ENCODE data around the gene NIPAL4.

The NIPAL4 gene

DNA sequence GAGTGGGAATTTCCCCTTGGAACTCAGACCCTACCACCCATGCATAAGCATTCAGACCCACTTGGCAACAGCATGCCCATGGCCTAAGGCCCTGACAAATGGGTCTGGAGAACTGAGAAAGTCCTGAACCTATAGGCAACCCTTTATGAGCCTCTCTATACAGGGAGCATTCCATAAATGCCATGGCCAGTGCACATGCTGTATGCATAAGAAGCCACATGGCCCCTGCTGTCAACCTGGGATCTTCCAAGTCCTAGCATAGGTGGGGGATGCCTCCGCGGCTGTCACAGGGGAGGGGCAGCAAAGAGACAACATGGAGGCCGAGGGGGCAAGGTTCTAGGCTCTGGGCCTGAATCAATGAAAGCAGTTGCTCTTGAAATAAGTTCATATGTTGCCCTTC, 8.2 kb upstream of the NIPAL4 start:
- Mint-ChIP-seq H3K36me3 (no peaks in the 10 kb centered on the region), H3K27me3 (no peaks in the 10 kb centered on the region), H3K9me3 (no peaks in the 10 kb centered on the region), H3K4me1 (peaks cover 6 to 11% of the 10 kb centered on the region in 2 donors), H3K27ac (no peak overlapping the region), H3K4me3 (no peak overlapping the region)
- no peak for ATAC-seq (replicated peaks)
- DNase-seq: no peak

DNA sequence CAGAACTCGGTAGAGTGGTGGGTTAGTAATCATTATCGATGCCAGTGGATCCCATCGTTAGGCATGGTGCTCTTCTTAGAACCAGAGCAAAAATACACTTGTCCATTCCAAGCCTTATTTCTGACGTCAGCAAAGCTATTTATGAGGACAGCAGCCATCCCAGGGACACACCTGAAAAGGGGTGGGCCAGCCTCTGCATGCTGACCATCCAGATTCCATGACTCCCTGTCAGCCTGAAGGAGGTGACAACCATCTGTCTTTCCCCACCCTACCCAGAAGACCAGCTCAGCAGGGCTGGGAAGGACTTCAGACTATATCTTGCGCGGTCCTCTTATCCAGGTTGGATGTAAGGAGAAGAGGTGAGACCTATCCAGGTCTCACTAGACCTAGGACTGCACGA, 5.7 kb upstream of the NIPAL4 start:
- peaks cover 15 to 34% of the 10 kb centered on the region in 2 donors for H3K4me1 Mint-ChIP-seq
- no peak overlapping the region for H3K4me3 Mint-ChIP-seq
- DNase-seq (no peak), ATAC-seq (replicated peaks) (no peak)
- no peaks in the 10 kb centered on the region for H3K36me3 Mint-ChIP-seq
- no peak overlapping the region for H3K27ac Mint-ChIP-seq
- no peaks in the 10 kb centered on the region for H3K27me3 Mint-ChIP-seq
- no peaks in the 10 kb centered on the region for H3K9me3 Mint-ChIP-seq

DNA sequence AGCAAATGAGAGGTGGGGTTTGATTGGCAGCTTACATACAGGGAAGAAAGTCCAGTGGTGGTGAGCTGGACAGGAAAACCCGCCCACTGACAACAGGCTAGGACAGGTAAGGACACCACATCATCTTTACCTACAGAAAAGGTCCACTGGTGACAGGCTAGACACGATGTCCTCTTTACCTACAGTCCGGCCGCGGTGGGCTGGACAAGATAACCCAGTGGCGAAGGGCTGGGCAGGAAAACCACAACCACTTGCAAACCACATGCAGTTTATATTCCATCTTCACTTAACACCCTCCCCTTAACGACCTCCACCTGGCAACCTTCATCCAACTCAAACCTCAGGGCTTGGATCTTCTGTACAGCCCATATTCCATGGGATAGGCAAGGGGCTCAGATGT, 5.0 kb upstream of the NIPAL4 start:
- H3K4me3 Mint-ChIP-seq: no peak overlapping the region
- no peaks in the 10 kb centered on the region for H3K27me3 Mint-ChIP-seq
- no peaks in the 10 kb centered on the region for H3K9me3 Mint-ChIP-seq
- no peaks in the 10 kb centered on the region for H3K36me3 Mint-ChIP-seq
- ATAC-seq (replicated peaks) (no peak), DNase-seq (no peak)
- H3K27ac Mint-ChIP-seq: no peak overlapping the region
- H3K4me1 Mint-ChIP-seq: peaks cover 15 to 40% of the 10 kb centered on the region in 2 donors

GRCh38 chr5:157456301-157456700, 3.7 kb upstream of the NIPAL4 start:
- H3K27me3 Mint-ChIP-seq: no peaks in the 10 kb centered on the region
- no peak overlapping the region for H3K27ac Mint-ChIP-seq
- H3K9me3 Mint-ChIP-seq: no peaks in the 10 kb centered on the region
- H3K36me3 Mint-ChIP-seq: no peaks in the 10 kb centered on the region
- ATAC-seq (replicated peaks): no peak
- DNase-seq: no peak
- H3K4me3 Mint-ChIP-seq: no peak overlapping the region
- peaks cover 25 to 52% of the 10 kb centered on the region in 2 donors for H3K4me1 Mint-ChIP-seq

DNA sequence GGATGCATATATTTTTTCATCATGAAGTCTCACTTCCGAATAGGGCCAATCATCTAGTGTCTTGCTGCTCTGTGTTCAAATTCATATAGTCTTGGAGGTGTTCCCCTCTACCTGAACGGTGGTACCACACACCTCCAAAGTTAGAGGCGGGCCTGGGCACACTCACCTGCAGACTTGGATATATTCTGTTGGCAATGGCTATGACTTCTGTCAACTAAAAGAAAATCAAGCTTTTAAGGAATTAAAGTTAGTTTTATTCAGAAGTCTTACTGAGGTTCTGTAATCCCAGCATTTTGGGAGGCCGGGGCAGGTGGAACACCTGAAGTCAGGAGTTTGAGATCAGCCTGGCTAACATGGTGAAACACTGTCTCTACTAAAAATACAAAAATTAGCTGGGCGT, 2.6 kb upstream of the NIPAL4 start:
- H3K4me3 Mint-ChIP-seq: peak overlapping the region in 1 of 2 donors; percentile 35
- H3K27ac Mint-ChIP-seq: no peak overlapping the region
- no peak for ATAC-seq (replicated peaks)

GRCh38 chr5:157458835-157459234, 1.2 kb upstream of the NIPAL4 start:
- H3K27ac Mint-ChIP-seq: no peak overlapping the region
- H3K27me3 Mint-ChIP-seq: no peaks in the 10 kb centered on the region
- H3K36me3 Mint-ChIP-seq: peaks cover 0 to 2% of the 10 kb centered on the region in 2 donors
- ATAC-seq (replicated peaks): no peak
- H3K4me3 Mint-ChIP-seq: no peak overlapping the region
- DNase-seq: no peak
- H3K9me3 Mint-ChIP-seq: no peaks in the 10 kb centered on the region
- peaks cover 28 to 68% of the 10 kb centered on the region in 2 donors for H3K4me1 Mint-ChIP-seq

More for the DNA sequence above, 2.6 kb upstream of the NIPAL4 start:
- no peaks in the 10 kb centered on the region for H3K36me3 Mint-ChIP-seq
- H3K4me1 Mint-ChIP-seq: peaks cover 24 to 57% of the 10 kb centered on the region in 2 donors
- H3K9me3 Mint-ChIP-seq: no peaks in the 10 kb centered on the region
- no peaks in the 10 kb centered on the region for H3K27me3 Mint-ChIP-seq
- DNase-seq: no peak

DNA sequence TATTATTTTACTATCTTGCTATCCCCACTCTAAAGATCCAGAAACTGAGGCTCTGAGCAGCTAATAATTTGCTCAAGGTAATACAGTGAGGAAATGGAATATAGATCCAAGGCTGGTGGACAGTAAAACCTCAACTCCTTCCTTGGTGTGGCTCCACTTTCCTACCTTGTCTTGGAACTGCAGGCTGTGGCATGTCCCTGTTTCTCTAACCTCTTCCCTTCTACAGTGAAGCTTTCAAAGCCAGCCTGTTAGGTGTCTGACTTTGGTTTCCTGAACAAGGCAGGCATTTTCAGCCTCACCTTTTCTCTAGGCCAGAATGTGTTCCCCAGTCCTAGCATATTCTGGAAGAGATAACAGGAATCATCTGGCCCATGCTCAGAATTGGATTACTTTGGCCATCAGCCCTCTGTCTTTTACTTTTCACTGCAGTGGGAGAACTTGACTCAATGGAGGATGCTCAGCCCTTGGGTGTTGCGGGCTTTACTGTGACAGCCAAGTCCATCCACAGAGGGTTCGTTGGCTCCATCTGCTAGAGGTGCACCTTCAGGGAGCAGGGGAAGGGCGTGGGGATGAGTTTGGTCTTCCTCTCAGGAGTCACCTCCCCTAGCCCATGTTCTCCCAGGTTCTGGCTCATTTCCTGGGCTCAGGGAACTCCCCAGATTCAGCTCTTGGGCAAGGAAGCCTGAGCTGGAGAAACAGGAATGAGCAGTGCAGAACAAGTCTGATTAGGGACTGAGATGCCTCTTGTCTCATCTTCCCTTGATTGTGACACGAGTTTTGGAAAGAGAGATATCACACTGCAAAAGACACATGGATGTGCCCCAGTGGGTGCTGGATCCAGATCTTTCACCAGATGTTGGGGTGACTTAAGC, 1.1 kb downstream of the NIPAL4 start:
- Mint-ChIP-seq H3K27me3 (no peaks in the 10 kb centered on the region), H3K9me3 (no peaks in the 10 kb centered on the region), H3K27ac (no peak overlapping the region), H3K4me3 (peak overlapping the region; percentile 89 to 91), H3K36me3 (peaks cover 5 to 20% of the 10 kb centered on the region in 2 donors), H3K4me1 (peaks cover 36 to 78% of the 10 kb centered on the region in 2 donors)
- DNase-seq: no peak
- ATAC-seq (replicated peaks): no peak

DNA sequence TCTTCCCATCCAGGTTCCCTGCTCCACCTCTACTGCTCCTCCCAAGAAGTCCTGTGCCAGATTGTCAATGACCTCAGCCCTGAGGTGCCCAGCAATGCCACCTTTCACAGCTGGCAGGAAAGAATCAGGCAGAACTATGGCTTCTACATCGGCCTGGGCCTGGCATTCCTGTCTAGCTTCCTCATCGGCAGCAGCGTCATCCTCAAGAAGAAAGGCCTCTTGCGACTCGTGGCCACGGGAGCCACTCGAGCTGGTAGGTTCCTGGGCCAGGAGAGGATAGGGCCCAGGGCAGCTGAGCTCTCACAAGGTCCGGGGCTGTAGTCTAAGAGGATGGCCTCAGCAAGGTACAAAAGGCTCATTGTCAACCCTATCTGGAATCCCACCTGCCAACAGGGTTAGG, 3.1 kb downstream of the NIPAL4 start:
- DNase-seq: no peak
- peaks cover 10 to 26% of the 10 kb centered on the region in 2 donors for H3K36me3 Mint-ChIP-seq
- no peak for ATAC-seq (replicated peaks)
- H3K4me3 Mint-ChIP-seq: no peak overlapping the region
- no peak overlapping the region for H3K27ac Mint-ChIP-seq
- peaks cover 36 to 74% of the 10 kb centered on the region in 2 donors for H3K4me1 Mint-ChIP-seq
- H3K27me3 Mint-ChIP-seq: no peaks in the 10 kb centered on the region
- H3K9me3 Mint-ChIP-seq: no peaks in the 10 kb centered on the region

DNA sequence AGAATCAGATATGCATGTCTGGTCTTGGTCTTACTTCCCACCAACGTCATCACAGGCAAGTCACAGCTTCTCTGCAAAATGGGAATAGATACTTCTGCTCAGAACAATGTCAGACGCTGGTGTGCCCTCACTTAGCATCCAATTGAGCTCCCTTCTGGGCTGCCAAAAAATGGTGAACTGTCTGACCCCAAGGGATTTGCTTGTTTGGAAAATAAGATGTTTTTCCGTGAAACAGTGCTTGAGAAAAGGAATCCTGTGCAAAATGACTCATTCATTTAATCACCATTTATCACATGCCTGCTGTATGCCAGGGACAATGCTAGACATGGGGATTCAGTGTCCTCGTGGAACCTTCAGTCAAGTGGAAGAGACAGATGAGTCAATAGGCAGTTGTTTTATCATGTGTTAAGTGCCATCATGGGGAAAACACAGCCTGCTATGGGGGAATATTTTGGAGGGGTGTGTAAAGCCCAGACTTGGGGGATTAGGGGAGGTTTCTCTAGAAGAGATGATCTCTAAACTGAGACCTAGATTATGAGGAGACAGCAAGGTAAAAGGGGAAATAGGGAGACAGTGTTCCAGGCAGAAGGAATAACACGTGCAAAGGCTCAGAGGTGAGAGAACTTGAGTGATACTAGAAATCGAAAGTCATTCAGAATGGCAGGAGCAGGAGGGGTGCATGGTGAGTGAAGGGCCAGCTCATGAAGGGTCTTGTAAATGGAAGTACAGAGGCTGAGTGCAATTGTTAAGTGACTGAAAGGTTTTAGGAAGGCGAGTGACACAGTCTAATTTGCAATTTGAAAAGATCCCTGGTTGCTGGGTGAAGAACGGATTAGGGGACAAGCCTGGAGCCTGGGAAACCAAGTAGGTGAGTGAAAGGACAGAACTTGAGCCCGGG, 3.9 kb downstream of the NIPAL4 start:
- H3K27ac Mint-ChIP-seq: peak overlapping the region; percentile 72
- DNase-seq: no peak
- H3K4me1 Mint-ChIP-seq: peaks cover 32 to 66% of the 10 kb centered on the region in 2 donors
- H3K4me3 Mint-ChIP-seq: peak overlapping the region; percentile 10 to 24
- ATAC-seq (replicated peaks): peak in 1 of 2 donors; percentile 23
- H3K36me3 Mint-ChIP-seq: peaks cover 12 to 30% of the 10 kb centered on the region in 2 donors
- no peaks in the 10 kb centered on the region for H3K9me3 Mint-ChIP-seq
- no peaks in the 10 kb centered on the region for H3K27me3 Mint-ChIP-seq

DNA sequence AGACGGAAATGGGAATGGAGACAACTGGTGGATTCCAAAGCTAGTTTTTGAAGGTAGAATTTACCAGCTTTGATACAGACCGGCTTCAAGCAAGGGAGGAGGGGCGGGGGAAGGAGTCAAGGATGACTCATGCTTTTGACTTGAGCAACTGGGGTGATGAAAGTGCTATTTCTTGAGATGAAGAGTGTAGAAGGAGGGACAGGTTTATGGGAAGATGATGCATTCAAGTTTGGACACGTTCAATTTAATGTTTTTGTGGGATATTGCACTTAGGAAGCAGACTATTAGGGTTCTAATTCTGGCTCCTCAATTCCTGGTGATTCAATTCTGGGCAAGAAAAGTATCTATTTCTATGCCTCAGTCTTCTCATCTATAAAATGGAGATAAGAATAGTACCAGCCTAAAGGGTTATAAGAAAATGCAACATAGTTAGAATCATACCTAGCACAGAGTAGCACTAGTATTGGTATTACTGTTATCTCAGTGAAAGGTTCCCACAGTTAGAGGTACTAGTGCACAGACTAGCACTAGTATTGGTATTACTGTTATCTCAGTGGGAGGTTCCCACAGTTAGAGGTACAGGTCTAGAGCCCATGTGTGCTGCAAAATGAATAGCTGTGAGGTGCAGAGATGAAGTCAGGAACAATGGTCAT, 4.6 kb downstream of the NIPAL4 start:
- Mint-ChIP-seq H3K27ac (peak overlapping the region; percentile 72), H3K27me3 (no peaks in the 10 kb centered on the region), H3K4me3 (peak overlapping the region in 1 of 2 donors; percentile 10), H3K9me3 (no peaks in the 10 kb centered on the region), H3K4me1 (peaks cover 29 to 60% of the 10 kb centered on the region in 2 donors), H3K36me3 (peaks cover 12 to 32% of the 10 kb centered on the region in 2 donors)
- ATAC-seq (replicated peaks) (peak; percentile 70 to 77), DNase-seq (no peak)

- DNase-seq: no peak
- Mint-ChIP-seq H3K27ac (no peak overlapping the region), H3K4me3 (no peak overlapping the region), H3K4me1 (peaks cover 34 to 63% of the 10 kb centered on the region in 2 donors), H3K27me3 (no peaks in the 10 kb centered on the region), H3K9me3 (peaks cover 0 to 3% of the 10 kb centered on the region in 2 donors), H3K36me3 (peaks cover 26 to 51% of the 10 kb centered on the region in 2 donors)
- no peak for ATAC-seq (replicated peaks)
Measured at GRCh38 chr5:157468293-157468965, 8.4 kb downstream of the NIPAL4 start.

DNA sequence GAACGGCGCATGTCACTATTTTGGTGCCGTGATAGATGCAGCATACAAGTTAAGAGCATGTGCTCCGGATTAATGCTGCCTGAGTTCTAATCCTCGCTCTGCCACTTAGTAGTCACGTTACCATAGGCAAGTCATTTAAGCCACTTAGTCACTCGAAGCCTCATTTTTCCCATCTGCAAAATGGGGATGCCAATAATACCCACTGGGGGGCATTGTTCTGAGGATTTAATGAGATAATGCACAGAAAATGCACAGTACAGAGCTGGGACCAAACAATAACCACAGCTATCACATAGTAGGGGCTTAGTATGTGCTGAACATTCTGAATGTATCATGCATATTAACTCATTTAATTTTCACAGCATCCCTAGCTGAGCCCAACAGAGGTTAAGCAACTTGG, 9.1 kb downstream of the NIPAL4 start:
- DNase-seq (no peak), ATAC-seq (replicated peaks) (no peak)
- Mint-ChIP-seq H3K4me3 (no peak overlapping the region), H3K27me3 (no peaks in the 10 kb centered on the region), H3K36me3 (peaks cover 29 to 53% of the 10 kb centered on the region in 2 donors), H3K4me1 (peaks cover 34 to 63% of the 10 kb centered on the region in 2 donors), H3K27ac (no peak overlapping the region), H3K9me3 (peaks cover 0 to 3% of the 10 kb centered on the region in 2 donors)

DNA sequence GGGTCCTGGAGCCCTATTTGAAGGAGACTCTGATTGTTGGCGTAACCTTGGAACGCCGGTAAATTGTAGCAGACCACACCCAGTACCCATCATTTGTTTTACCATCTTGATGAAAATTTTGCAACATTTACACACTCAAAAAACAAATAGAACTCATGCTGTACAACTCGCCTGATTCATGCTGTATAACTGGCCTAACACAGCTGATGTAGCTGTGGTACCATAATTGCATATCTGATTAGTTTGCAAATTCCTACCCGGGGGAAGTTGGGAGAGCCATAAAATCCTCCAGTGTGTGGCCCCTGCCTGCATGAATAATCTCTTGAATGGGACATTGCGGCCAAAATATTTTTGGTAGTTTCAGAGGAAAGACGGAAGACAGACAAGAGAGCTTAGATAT, 9.7 kb downstream of the NIPAL4 start:
- peaks cover 28 to 62% of the 10 kb centered on the region in 2 donors for H3K4me1 Mint-ChIP-seq
- peaks cover 0 to 3% of the 10 kb centered on the region in 2 donors for H3K9me3 Mint-ChIP-seq
- H3K4me3 Mint-ChIP-seq: no peak overlapping the region
- ATAC-seq (replicated peaks) (no peak), DNase-seq (no peak)
- peaks cover 29 to 51% of the 10 kb centered on the region in 2 donors for H3K36me3 Mint-ChIP-seq
- H3K27me3 Mint-ChIP-seq: no peaks in the 10 kb centered on the region
- no peak overlapping the region for H3K27ac Mint-ChIP-seq
